CD14-positive monocyte (primary cell): ENCODE measurements around the gene OR2A12. TPM values are rescaled to one million over a fixed set of nuclear protein-coding genes. Genes with fewer than 3 reads are reported as not detected.

ENCODE experiments used
- DNase-seq, 3 donors: peaks; one replicate each; pipeline ENCODE4 v3.0.0-alpha.2; 2011 to 2022
- H2AFZ ChIP-seq: 2 replicates; pipeline ENCODE4 v1.6.0; 2012; ENCODE audit warnings: mild to moderate bottlenecking, low read depth, low read length, inconsistent platforms; ENCODE audit not compliant: insufficient read depth, poor library complexity, severe bottlenecking
- H3K27ac ChIP-seq, 2 donors: 1 replicate in 1 of 2; 2 replicates in 1 of 2; pipeline ENCODE4 v1.5.1; 2012 to 2013; ENCODE audit warnings: low read length in 2 of 2, control low read depth in 1 of 2, inconsistent platforms in 1 of 2, low read depth in 1 of 2, mild to moderate bottlenecking in 1 of 2
- H3K27me3 ChIP-seq, 2 donors: one replicate each; pipeline versions ENCODE4 v1.6.0 to v1.6.1; 2011 to 2013; ENCODE audit warnings: low read length in 2 of 2; ENCODE audit not compliant: control insufficient read depth in 2 of 2, insufficient read depth in 2 of 2
- H3K36me3 ChIP-seq, 2 donors: replicated peaks in 1 of 2; 1 replicate in 1 of 2; 2 replicates in 1 of 2; pipeline versions ENCODE4 v1.5.1 to v1.6.1; 2012 to 2013; ENCODE audit warnings: low read length in 2 of 2, control low read depth in 1 of 2, inconsistent platforms in 1 of 2, mild to moderate bottlenecking in 1 of 2; ENCODE audit not compliant: insufficient read depth in 2 of 2, control insufficient read depth in 1 of 2
- H3K4me1 ChIP-seq, 2 donors: 1 replicate in 1 of 2; 2 replicates in 1 of 2; pipeline versions ENCODE4 v1.5.1 to v1.6.1; 2012 to 2013; ENCODE audit warnings: low read length in 2 of 2, control low read depth in 1 of 2, inconsistent platforms in 1 of 2, mild to moderate bottlenecking in 1 of 2, moderate library complexity in 1 of 2; ENCODE audit not compliant: insufficient read depth in 2 of 2, control insufficient read depth in 1 of 2
- H3K4me2 ChIP-seq: replicated peaks from 2 replicates; pipeline ENCODE3; 2012; ENCODE audit warnings: low read length, moderate library complexity, mild to moderate bottlenecking; ENCODE audit not compliant: poor library complexity, severe bottlenecking; ENCODE audit errors: extremely low read depth
- H3K4me3 ChIP-seq, 3 experiments: fragments of 200-600 bp in 1 of 3; sonication (generic) in 1 of 3; replicated peaks in 1 of 3; 1 replicate in 2 of 3; 2 replicates in 1 of 3; pipeline ENCODE4 v1.5.1; 2011 to 2013; ENCODE audit warnings: low read length in 3 of 3, mild to moderate bottlenecking in 3 of 3, control low read depth in 2 of 3, low read depth in 2 of 3, inconsistent platforms in 1 of 3, moderate library complexity in 1 of 3
- H3K79me2 ChIP-seq: 2 replicates; pipeline ENCODE4 v1.6.0; 2012; ENCODE audit warnings: mild to moderate bottlenecking, control low read depth, inconsistent platforms, low read length, moderate library complexity; ENCODE audit not compliant: insufficient read depth
- H3K9ac ChIP-seq: 2 replicates; pipeline ENCODE4 v1.6.0; 2017; ENCODE audit warnings: low read length, mild to moderate bottlenecking; ENCODE audit not compliant: insufficient read depth, poor library complexity, severe bottlenecking
- H3K9me3 ChIP-seq, 2 donors: replicated peaks in 1 of 2; 1 replicate in 1 of 2; 2 replicates in 1 of 2; pipeline versions ENCODE4 v1.5.1 to v1.6.1; 2012 to 2013; ENCODE audit warnings: low read length in 2 of 2, control low read depth in 1 of 2; ENCODE audit not compliant: control insufficient read depth in 1 of 2, insufficient read depth in 1 of 2
- H4K20me1 ChIP-seq: 2 replicates; pipeline ENCODE4 v1.6.0; 2012; ENCODE audit warnings: mild to moderate bottlenecking, low read length, control low read depth, moderate library complexity; ENCODE audit not compliant: insufficient read depth
- H3K27ac Mint-ChIP-seq, 7 donors: one replicate each; pipeline ENCODE4 v1.8.0; 2020; ENCODE audit warnings: mild to moderate bottlenecking in 7 of 7, mixed read lengths in 7 of 7, moderate library complexity in 6 of 7, inconsistent platforms in 2 of 7
- H3K27me3 Mint-ChIP-seq, 3 donors: one replicate each; pipeline ENCODE4 v1.8.0; 2021 to 2022; ENCODE audit warnings: low read depth in 3 of 3, mild to moderate bottlenecking in 3 of 3, mixed read lengths in 3 of 3, moderate library complexity in 3 of 3, inconsistent platforms in 1 of 3
- H3K36me3 Mint-ChIP-seq, 2 donors: one replicate each; pipeline ENCODE4 v1.8.0; 2020; ENCODE audit warnings: mixed read lengths in 2 of 2, inconsistent platforms in 1 of 2, mild to moderate bottlenecking in 1 of 2
- H3K4me1 Mint-ChIP-seq: one replicate; pipeline ENCODE4 v1.8.0; 2020; ENCODE audit warnings: mild to moderate bottlenecking, mixed read lengths
- H3K4me3 Mint-ChIP-seq, 2 donors: one replicate each; pipeline ENCODE4 v1.8.0; 2020; ENCODE audit warnings: mild to moderate bottlenecking in 2 of 2, mixed read lengths in 2 of 2, moderate library complexity in 1 of 2
- H3K9me3 Mint-ChIP-seq, 7 donors: one replicate each; pipeline ENCODE4 v1.8.0; 2020 to 2022; ENCODE audit warnings: mixed read lengths in 7 of 7, mild to moderate bottlenecking in 6 of 7, moderate library complexity in 6 of 7, inconsistent platforms in 2 of 7
- CTCF ChIP-seq: fragments of 200-600 bp; IDR thresholded peaks from one replicate; pipeline ENCODE4 v1.8.0; 2022; ENCODE audit warnings: antibody characterized with exemption, mild to moderate bottlenecking
- WGBS: methylation state at CpG from one replicate; pipeline ENCODE4 v1.1.5; 2013; ENCODE audit warnings: missing lambda C conversion rate; ENCODE audit not compliant: insufficient coverage; 5-methylcytosine and 5-hydroxymethylcytosine counted together
- intact Hi-C, 2 donors: fragments of 100-400 bp; cut with micrococcal nuclease; formaldehyde crosslinking; loops; one replicate each; pipeline versions ENCODE4 v1.15.0 to v1.15.1; 2023
- polyA plus RNA-seq, 3 donors: library from polyadenylated mRNA; depleted of rRNA in 1 of 3; unstranded in 2 of 3; stranded (reverse) in 1 of 3; fragments of 300-500 nt in 2 of 3; fragments of >200 nt in 1 of 3; fragmentation: Illumina TruSeq in 2 of 3; gene quantifications; 1 replicate in 2 of 3; 2 replicates in 1 of 3; pipeline ENCODE4 v1.2.3, GENCODE V29; 2012 to 2021

Gene OR2A12
- polyA plus RNA-seq, 3 donors, result not detected

- H3K79me2 ChIP-seq, result no peaks in the 10 kb centered on the region
- no peak overlapping the region for H3K4me3 ChIP-seq
- intact Hi-C loops, result no loop called here
- Mint-ChIP-seq H3K4me3 (no peak overlapping the region), H3K27me3 (no peaks in the 10 kb centered on the region), H3K9me3 (peaks cover 0 to 3% (median 0%) of the 10 kb centered on the region in 7 donors), H3K36me3 (no peaks in the 10 kb centered on the region), H3K4me1 (no peaks in the 10 kb centered on the region), H3K27ac (no peak overlapping the region)
- no CpG with 5 or more reads among the region's 1 CpG for WGBS
- no peak overlapping the region for H3K9ac ChIP-seq
- H3K9me3 ChIP-seq, result no peaks in the 10 kb centered on the region
- H4K20me1 ChIP-seq, result no peaks in the 10 kb centered on the region
- no peak overlapping the region for H3K27ac ChIP-seq
- H3K36me3 ChIP-seq, result no peaks in the 10 kb centered on the region
- no peak for TF ChIP-seq CTCF
- H3K4me1 ChIP-seq, result no peaks in the 10 kb centered on the region
- H2AFZ ChIP-seq, result no peak overlapping the region
- no peak overlapping the region for H3K4me2 ChIP-seq
- no peak for DNase-seq
- H3K27me3 ChIP-seq, result no peaks in the 10 kb centered on the region
Observed at GRCh38 chr7:144137501-144137900, 51.4 kb downstream of the OR2A12 start.

- intact Hi-C loops, result no loop called here
- H3K27ac Mint-ChIP-seq, result no peak overlapping the region
- no peaks in the 10 kb centered on the region for H3K36me3 Mint-ChIP-seq
- H3K9ac ChIP-seq, result no peak overlapping the region
- no peaks in the 10 kb centered on the region for H3K27me3 ChIP-seq
- peaks cover 0 to 13% (median 7%) of the 10 kb centered on the region in 7 donors for H3K9me3 Mint-ChIP-seq
- no peak for TF ChIP-seq CTCF
- H3K27me3 Mint-ChIP-seq, result no peaks in the 10 kb centered on the region
- no peaks in the 10 kb centered on the region for H4K20me1 ChIP-seq
- H3K4me3 ChIP-seq, result no peak overlapping the region
- no peaks in the 10 kb centered on the region for H3K79me2 ChIP-seq
- no peaks in the 10 kb centered on the region for H3K36me3 ChIP-seq
- no peak overlapping the region for H3K4me2 ChIP-seq
- H2AFZ ChIP-seq, result no peak overlapping the region
- no peak overlapping the region for H3K27ac ChIP-seq
- H3K4me1 Mint-ChIP-seq, result no peaks in the 10 kb centered on the region
- WGBS, result 100% methylated on average over 1 of the region's 3 CpGs
- H3K9me3 ChIP-seq, result peaks cover 7 to 9% of the 10 kb centered on the region in 2 donors
- H3K4me1 ChIP-seq, result no peaks in the 10 kb centered on the region
- no peak for DNase-seq
- H3K4me3 Mint-ChIP-seq, result no peak overlapping the region
Observed at GRCh38 chr7:144142187-144142586, 56.1 kb downstream of the OR2A12 start.
